MG63 (cell line): ENCODE data around the gene TNNI2. TPM values are rescaled to one million over a fixed set of nuclear protein-coding genes. Genes with fewer than 3 reads are reported as not detected.
A peak's percentile ranks its signal among the peaks of the same experiment; 100 is the strongest.

Experiments used
- DNase-seq: peaks from one replicate; pipeline ENCODE4 v3.0.0-alpha.2; 2020
- H3K27me3 ChIP-seq: fragments of 250-450 bp; sonication (Bioruptor Pico); 2 replicates; pipeline ENCODE4 v1.5.1; 2020; ENCODE audit warnings: mild to moderate bottlenecking, moderate library complexity
- H3K36me3 ChIP-seq: fragments of 250-450 bp; sonication (Bioruptor Pico); 2 replicates; pipeline ENCODE4 v1.5.1; 2020; ENCODE audit warnings: mild to moderate bottlenecking, moderate library complexity
- H3K4me3 ChIP-seq: fragments of 250-450 bp; sonication (Bioruptor Pico); 2 replicates; pipeline ENCODE4 v1.5.1; 2020; ENCODE audit warnings: mild to moderate bottlenecking, moderate library complexity
- H3K9me3 ChIP-seq: fragments of 250-450 bp; sonication (Bioruptor Pico); 2 replicates; pipeline ENCODE4 v1.5.1; 2020; ENCODE audit warnings: mild to moderate bottlenecking, moderate library complexity
- total RNA-seq: library from RNA; depleted of rRNA; stranded (reverse); fragments of >200 nt; shearing (Covaris generic); gene quantifications from 2 replicates; pipeline ENCODE4 v1.2.3, GENCODE V29; 2014; ENCODE audit warnings: low replicate concordance

Gene TNNI2
- total RNA-seq, 1 experiment from 2014 or later: not detected

DNA sequence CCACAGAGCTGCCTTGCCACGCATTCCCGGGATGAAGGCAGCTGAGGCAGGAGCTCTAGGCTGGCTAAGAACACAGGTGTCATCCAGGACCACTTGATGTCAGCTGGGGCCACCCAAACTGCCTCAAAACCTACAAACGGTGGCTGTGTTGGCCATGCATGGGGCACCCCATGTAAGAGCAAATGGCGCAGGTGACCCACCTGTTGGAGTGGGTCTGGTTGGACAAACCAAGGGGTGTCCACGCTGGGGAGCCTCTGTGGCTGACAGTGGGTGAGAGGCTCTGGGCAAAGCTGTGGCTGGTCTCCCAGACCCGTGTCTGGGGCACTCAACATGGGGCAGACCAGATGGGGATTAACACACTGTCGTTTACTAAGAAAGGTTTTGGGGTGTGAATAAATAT, 23.0 kb upstream of the TNNI2 start:
- Histone ChIP-seq H3K36me3 (no peaks in the 10 kb centered on the region), H3K27me3 (no peaks in the 10 kb centered on the region), H3K9me3 (peaks cover 5% of the 10 kb centered on the region; the same call in 1 of the 2 replicates), H3K4me3 (no peak overlapping the region)
- no peak for DNase-seq

DNA sequence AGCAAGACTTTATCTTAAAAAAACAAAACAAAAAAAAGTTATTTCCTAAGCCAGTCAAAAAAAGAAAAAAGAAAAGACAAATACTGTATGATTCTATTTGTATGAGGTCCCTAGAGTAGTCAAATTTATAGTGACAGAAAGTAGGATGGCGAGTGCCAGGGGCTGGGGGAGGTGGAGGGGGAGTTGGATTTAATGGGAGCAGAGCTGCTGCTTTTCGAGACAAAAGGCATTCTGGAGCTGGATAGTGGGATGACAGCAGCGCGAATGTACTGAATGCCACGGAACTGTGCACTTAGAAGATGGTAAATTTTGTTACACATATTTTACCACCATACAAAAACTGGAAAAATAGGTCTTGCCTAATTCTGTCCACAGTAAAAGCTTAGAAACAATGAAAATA, 21.8 kb upstream of the TNNI2 start:
- Histone ChIP-seq H3K27me3 (no peaks in the 10 kb centered on the region), H3K9me3 (peaks cover 4% of the 10 kb centered on the region; the same call in 1 of the 2 replicates), H3K4me3 (no peak overlapping the region), H3K36me3 (no peaks in the 10 kb centered on the region)
- DNase-seq: no peak

DNA sequence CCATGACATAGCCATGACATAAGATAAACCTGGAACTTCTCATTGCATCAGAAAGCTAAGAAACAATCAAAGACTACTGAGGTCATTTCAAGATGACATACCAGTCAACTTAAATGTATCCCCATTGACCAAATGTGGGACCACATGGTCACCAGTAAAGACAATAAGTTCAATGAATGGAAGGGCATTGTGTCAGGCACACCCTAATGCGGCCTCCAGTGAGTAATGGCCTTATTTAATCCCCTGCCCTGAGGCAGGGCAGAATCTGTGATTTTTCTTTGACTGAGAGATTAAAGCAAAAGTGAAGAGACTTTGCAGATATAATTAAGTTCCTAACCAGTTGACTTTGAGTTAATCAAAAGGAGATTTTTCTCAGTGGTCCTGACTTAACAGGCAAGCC, 21.3 kb upstream of the TNNI2 start:
- no peak overlapping the region for H3K4me3 ChIP-seq
- H3K9me3 ChIP-seq: no peaks in the 10 kb centered on the region; the same call in 1 of the 2 replicates
- H3K27me3 ChIP-seq: no peaks in the 10 kb centered on the region
- H3K36me3 ChIP-seq: no peaks in the 10 kb centered on the region
- no peak for DNase-seq

DNA sequence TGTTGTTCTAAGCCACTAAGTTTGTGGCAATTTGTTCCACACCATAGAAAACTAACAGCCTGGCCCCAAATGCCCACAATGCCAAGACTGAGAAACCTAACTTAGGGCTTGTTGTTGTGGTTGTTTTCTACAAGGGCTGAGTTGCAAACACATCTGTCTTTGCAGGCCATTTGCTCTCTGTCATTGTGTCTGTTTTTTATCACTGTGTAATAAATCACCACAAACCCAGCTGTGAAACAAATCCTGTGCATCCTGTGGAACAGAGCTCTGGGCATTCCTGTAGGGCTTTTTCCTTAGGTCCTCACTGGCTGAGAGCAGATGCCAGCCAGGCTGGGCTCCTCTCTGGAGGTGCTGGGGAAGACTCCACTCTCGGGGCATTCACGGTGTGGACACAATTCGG, 19.7 kb upstream of the TNNI2 start:
- Histone ChIP-seq H3K4me3 (no peak overlapping the region), H3K36me3 (no peaks in the 10 kb centered on the region), H3K27me3 (no peaks in the 10 kb centered on the region), H3K9me3 (no peaks in the 10 kb centered on the region; the same call in 1 of the 2 replicates)
- no peak for DNase-seq

GRCh38 chr11:1820463-1821325, 18.1 kb upstream of the TNNI2 start:
- no peak for DNase-seq
- no peaks in the 10 kb centered on the region for H3K27me3 ChIP-seq
- H3K36me3 ChIP-seq: no peaks in the 10 kb centered on the region
- H3K9me3 ChIP-seq: no peaks in the 10 kb centered on the region; the same call in 1 of the 2 replicates
- H3K4me3 ChIP-seq: no peak overlapping the region

- Histone ChIP-seq H3K4me3 (no peak overlapping the region), H3K27me3 (no peaks in the 10 kb centered on the region), H3K9me3 (no peaks in the 10 kb centered on the region; the same call in 1 of the 2 replicates), H3K36me3 (no peaks in the 10 kb centered on the region)
- DNase-seq: no peak
Observed at GRCh38 chr11:1821562-1821961, 17.2 kb upstream of the TNNI2 start.

- Histone ChIP-seq H3K36me3 (no peaks in the 10 kb centered on the region), H3K9me3 (no peaks in the 10 kb centered on the region; the same call in 1 of the 2 replicates), H3K27me3 (no peaks in the 10 kb centered on the region), H3K4me3 (no peak overlapping the region)
- DNase-seq: no peak
Observed at GRCh38 chr11:1822648-1823375, 16.0 kb upstream of the TNNI2 start.

- no peaks in the 10 kb centered on the region for H3K36me3 ChIP-seq
- no peak for DNase-seq
- H3K4me3 ChIP-seq: no peak overlapping the region
- no peaks in the 10 kb centered on the region for H3K9me3 ChIP-seq
- H3K27me3 ChIP-seq: no peaks in the 10 kb centered on the region
Observed at GRCh38 chr11:1823376-1824220, 15.2 kb upstream of the TNNI2 start.

- Histone ChIP-seq H3K36me3 (no peaks in the 10 kb centered on the region), H3K4me3 (no peak overlapping the region), H3K27me3 (no peaks in the 10 kb centered on the region), H3K9me3 (no peaks in the 10 kb centered on the region)
- DNase-seq: no peak
Observed at GRCh38 chr11:1824221-1825038, 14.4 kb upstream of the TNNI2 start.

GRCh38 chr11:1825039-1825740, 13.6 kb upstream of the TNNI2 start:
- Histone ChIP-seq H3K9me3 (no peaks in the 10 kb centered on the region), H3K4me3 (no peak overlapping the region), H3K36me3 (no peaks in the 10 kb centered on the region), H3K27me3 (no peaks in the 10 kb centered on the region)
- peak; percentile 33 for DNase-seq

DNA sequence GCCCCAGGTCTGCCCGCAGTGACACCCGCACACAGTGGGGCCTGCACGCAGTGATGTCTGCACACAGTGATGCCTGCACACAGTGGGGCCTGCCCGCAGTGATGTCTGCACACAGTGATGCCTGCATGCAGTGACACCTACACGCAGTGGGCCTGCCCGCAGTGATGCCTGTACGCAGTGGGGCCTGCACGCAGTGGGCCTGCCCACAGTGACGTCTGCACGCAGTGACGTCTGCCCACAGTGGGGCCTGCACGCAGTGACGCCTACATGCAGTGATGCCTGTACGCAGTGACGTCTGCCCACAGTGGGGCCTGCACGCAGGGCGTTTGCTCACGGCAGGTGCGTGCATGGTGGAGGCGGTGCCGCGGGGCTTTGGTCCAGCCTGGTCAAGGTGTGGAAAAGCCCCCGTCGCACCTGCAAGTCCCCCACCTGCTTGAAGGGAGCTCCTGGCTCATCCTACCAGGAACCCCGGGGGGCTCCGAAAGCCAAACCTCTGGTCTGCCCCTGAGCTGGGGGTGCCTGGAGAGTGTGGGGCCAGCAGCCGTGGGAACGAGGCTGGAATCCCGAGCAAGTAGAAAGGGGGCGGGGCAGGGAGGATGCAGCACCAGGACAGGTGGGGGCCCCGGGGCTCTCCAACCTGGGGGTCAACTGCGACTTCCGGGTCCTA, 12.9 kb upstream of the TNNI2 start:
- no peaks in the 10 kb centered on the region for H3K9me3 ChIP-seq
- H3K36me3 ChIP-seq: no peaks in the 10 kb centered on the region
- no peak overlapping the region for H3K4me3 ChIP-seq
- no peaks in the 10 kb centered on the region for H3K27me3 ChIP-seq
- DNase-seq: no peak

DNA sequence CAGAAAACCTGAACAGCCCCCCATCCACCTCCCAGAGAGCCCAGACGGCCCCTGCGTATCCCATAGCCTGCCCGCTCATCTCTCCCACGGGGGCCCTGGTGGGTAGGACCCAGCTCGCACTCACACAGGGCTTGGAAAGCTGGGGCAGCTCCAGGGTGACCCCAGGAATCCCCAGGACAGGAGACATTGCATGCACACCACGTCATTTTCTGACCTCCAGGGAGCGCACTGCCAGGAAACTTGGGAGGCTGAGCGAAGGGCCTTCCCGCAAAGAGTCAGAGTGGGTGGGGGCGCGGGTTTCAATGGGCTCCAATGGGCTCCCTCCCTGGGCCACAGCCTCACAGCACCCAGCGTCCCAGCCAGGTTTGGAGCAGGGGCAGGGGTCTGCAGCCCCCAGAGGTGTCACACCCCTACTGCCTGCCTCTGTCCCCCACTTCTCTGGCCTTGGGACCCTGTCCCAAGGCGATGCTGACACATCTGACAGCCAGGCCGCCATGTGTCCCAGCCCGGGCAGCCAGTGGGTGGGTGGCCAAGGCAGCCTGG, 12.2 kb upstream of the TNNI2 start:
- Histone ChIP-seq H3K9me3 (no peaks in the 10 kb centered on the region), H3K4me3 (no peak overlapping the region), H3K36me3 (no peaks in the 10 kb centered on the region), H3K27me3 (no peaks in the 10 kb centered on the region)
- DNase-seq: peak; percentile 77

GRCh38 chr11:1827095-1827813, 11.5 kb upstream of the TNNI2 start:
- H3K4me3 ChIP-seq: no peak overlapping the region
- no peaks in the 10 kb centered on the region for H3K27me3 ChIP-seq
- H3K9me3 ChIP-seq: no peaks in the 10 kb centered on the region
- peak; percentile 86 for DNase-seq
- no peaks in the 10 kb centered on the region for H3K36me3 ChIP-seq

- no peaks in the 10 kb centered on the region for H3K36me3 ChIP-seq
- H3K27me3 ChIP-seq: no peaks in the 10 kb centered on the region
- no peaks in the 10 kb centered on the region for H3K9me3 ChIP-seq
- no peak for DNase-seq
- no peak overlapping the region for H3K4me3 ChIP-seq
Observed at GRCh38 chr11:1827931-1828330, 10.8 kb upstream of the TNNI2 start.
